Measurements from ENCODE around the gene HIPK1. TPM values are rescaled to one million over a fixed set of nuclear protein-coding genes. Genes with fewer than 3 reads are reported as not detected.

The HIPK1 gene
- total and polyA plus RNA-seq, 7 donors, result 13.8 to 57.1 (median 47.2) TPM

DNA sequence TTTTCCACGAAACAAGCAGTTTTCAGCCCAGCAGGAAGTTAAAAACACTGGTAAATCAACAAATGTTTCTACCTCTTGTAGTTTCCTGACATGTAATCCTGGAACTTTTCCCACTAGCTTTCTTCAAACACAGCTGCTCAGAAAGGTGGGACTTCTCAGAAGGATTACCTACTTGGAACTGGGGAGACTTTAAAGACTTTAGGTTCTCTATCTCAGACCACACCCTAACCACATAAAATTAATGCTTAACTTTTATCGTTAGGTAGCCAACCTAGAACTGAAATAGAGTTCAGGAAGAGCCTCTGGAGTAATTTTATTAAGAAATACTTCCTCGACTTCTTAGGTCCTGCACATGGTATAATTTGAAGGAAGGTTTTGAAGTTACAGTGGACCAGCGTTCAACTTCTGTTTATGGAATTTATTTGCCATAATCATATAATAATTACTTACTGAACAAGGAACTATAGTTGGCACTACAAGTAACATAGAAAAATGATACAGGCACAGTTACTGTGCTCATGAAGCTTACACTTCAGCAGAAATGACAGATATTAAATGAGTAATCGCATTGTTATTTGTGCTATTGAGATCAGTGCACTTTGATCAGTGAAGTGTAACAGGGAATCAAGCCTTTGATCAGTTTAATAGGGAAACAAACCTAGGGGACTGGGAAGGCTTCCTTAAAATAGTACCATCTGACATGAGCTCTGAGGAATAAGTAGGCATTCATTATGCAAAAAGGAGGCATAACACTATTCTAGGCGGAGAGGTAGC is 41.5 kb upstream of the HIPK1 start, which contains the start of gene BCL2L15:
Gene BCL2L15 (minus strand): TSS at position 180 of the 774 bp plus-strand sequence. CDS start 206 bp downstream, outside the sequence.
- no peak within 1 kb of the TSS for H3K27ac ChIP-seq
- no peak within 1 kb of the TSS for H3K4me3 ChIP-seq
- H3K4me1 ChIP-seq, result no peaks in the 10 kb centered on the region
- 16 to 58% methylated on average over 6 of the region's 6 CpGs for WGBS, 2 donors
- no peaks in the 10 kb centered on the region for H3K9me3 ChIP-seq
- intact Hi-C loops (cut with DNase I), result no loop called here
- no peak for DNase-seq
- H3K36me3 ChIP-seq, result no peaks in the 10 kb centered on the region
- TF ChIP-seq POLR2A (IDR thresholded peaks at IDR 0.05) (no peak), POLR2AphosphoS5 (IDR thresholded peaks at IDR 0.05) (no peak), EP300 (IDR thresholded peaks at IDR 0.05) (no peak)
- TF ChIP-seq, protein P1, sequence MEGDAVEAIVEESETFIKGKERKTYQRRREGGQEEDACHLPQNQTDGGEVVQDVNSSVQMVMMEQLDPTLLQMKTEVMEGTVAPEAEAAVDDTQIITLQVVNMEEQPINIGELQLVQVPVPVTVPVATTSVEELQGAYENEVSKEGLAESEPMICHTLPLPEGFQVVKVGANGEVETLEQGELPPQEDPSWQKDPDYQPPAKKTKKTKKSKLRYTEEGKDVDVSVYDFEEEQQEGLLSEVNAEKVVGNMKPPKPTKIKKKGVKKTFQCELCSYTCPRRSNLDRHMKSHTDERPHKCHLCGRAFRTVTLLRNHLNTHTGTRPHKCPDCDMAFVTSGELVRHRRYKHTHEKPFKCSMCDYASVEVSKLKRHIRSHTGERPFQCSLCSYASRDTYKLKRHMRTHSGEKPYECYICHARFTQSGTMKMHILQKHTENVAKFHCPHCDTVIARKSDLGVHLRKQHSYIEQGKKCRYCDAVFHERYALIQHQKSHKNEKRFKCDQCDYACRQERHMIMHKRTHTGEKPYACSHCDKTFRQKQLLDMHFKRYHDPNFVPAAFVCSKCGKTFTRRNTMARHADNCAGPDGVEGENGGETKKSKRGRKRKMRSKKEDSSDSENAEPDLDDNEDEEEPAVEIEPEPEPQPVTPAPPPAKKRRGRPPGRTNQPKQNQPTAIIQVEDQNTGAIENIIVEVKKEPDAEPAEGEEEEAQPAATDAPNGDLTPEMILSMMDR (IDR thresholded peaks at IDR 0.05), result no peak
- H3K27me3 ChIP-seq, result no peaks in the 10 kb centered on the region

DNA sequence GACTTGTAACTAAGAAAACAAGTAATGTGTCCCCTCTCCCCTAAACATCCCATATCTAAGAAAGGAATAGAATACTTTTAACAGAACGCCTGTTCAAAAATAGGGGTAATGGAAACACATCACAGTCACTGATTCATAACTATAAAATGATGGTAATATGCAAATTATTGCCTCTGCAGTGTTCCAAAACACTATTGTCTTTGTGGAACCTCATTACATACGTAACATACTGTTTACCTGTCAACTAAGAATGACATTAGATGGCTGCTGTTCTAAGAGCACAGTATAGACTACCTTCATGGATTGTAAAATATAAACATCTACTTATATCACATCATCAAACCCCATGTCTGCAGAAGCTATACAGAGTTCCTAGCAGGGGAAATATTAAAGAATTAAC is 38.3 kb upstream of the HIPK1 start:
- 61 to 68% methylated on average over 2 of the region's 2 CpGs for WGBS, 2 donors
- Histone ChIP-seq H3K36me3 (peaks cover 0 to 19% (median 4%) of the 10 kb centered on the region in 4 donors), H3K4me3 (no peak overlapping the region), H3K9me3 (no peaks in the 10 kb centered on the region), H3K27ac (no peak overlapping the region), H3K4me1 (no peaks in the 10 kb centered on the region), H3K27me3 (no peaks in the 10 kb centered on the region)
- no peak for DNase-seq
- TF ChIP-seq, protein P1 (IDR thresholded peaks at IDR 0.05), result no peak
- TF ChIP-seq EP300 (IDR thresholded peaks at IDR 0.05), result no peak
- no peak for TF ChIP-seq POLR2A (IDR thresholded peaks at IDR 0.05)
- no peak for TF ChIP-seq POLR2AphosphoS5 (IDR thresholded peaks at IDR 0.05)
- intact Hi-C loops (cut with DNase I), result no loop called here

DNA sequence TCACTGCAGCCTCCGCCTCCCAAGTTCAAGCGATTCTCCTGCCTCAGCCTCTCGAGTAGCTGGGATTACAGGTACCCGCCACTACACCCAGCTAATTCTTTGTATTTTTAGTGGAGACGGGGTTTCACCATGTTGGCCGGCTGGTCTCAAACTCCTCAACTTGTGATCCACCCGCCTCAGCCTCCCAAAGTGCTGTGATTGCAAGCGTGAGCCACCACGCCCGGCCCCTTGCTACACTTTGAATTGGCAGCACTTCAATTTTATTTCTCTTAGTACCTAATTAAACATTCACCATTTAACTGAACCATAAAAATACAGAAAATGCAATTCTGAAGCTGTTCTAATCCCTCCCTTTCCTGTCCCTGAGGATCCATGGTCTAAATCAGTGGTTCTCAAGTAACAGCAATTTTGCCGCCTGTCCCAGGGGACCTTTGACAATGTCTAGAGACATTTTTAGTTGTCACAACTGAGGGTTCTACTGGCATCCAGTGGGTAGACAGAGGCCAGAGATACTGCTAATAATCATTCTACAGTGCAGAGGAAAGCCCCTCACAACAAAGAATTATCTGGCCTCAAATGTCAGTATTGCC is 37.4 kb upstream of the HIPK1 start:
- H3K4me3 ChIP-seq, result no peak overlapping the region
- H3K9me3 ChIP-seq, result no peaks in the 10 kb centered on the region
- no peaks in the 10 kb centered on the region for H3K27me3 ChIP-seq
- WGBS, 2 donors, result 52 to 71% methylated on average over 11 of the region's 11 CpGs
- TF ChIP-seq, protein P1 (IDR thresholded peaks at IDR 0.05), result no peak
- TF ChIP-seq EP300 (IDR thresholded peaks at IDR 0.05) (no peak), POLR2A (IDR thresholded peaks at IDR 0.05) (no peak), POLR2AphosphoS5 (IDR thresholded peaks at IDR 0.05) (no peak)
- no peak for DNase-seq
- peaks cover 0 to 28% (median 6%) of the 10 kb centered on the region in 4 donors for H3K36me3 ChIP-seq
- no peak overlapping the region for H3K27ac ChIP-seq
- H3K4me1 ChIP-seq, result no peaks in the 10 kb centered on the region
- intact Hi-C loops (cut with DNase I), result no loop called here

DNA sequence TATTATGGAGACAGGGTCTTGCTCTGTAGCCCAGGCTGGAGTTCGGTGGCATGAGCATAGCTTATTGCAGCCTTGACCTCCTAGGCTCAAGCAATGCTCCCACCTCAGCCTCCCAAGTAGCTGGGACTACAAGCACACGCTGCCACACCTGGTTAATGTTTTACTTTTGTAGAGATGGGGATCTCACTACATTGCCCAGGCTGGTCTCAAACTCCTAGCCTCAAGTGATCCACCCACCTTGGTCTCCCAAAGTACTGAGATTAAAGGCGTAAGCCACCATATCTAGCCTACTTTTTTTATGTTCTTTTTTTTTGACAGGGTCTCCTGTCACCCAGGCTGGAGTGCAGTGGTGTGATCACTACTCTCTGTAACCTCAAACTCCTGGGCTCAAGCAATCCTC is 35.9 kb upstream of the HIPK1 start:
- intact Hi-C loops (cut with DNase I), result no loop called here
- no peak for TF ChIP-seq POLR2A (IDR thresholded peaks at IDR 0.05)
- no peak for TF ChIP-seq EP300 (IDR thresholded peaks at IDR 0.05)
- TF ChIP-seq POLR2AphosphoS5 (IDR thresholded peaks at IDR 0.05), result no peak
- TF ChIP-seq, protein P1 (IDR thresholded peaks at IDR 0.05), result no peak
- Histone ChIP-seq H3K4me3 (no peak overlapping the region), H3K27ac (no peak overlapping the region), H3K36me3 (peaks cover 0 to 44% (median 13%) of the 10 kb centered on the region in 4 donors), H3K27me3 (no peaks in the 10 kb centered on the region), H3K4me1 (no peaks in the 10 kb centered on the region), H3K9me3 (no peaks in the 10 kb centered on the region)
- no peak for DNase-seq
- 67 to 91% methylated on average over 3 of the region's 3 CpGs for WGBS, 2 donors

All from sigmoid colon (tissue), 7 donors.